Caco-2 (cell line): ENCODE data around the gene C17orf100. TPM values are rescaled to one million over a fixed set of nuclear protein-coding genes. Genes with fewer than 3 reads are reported as not detected.

Experiments
- BruUV-seq: library from RNA; stranded (reverse); fragments of 400-500 nt; replicated peaks from 2 replicates; lab custom pipeline; 2021; lab: Mats Ljungman, UMichigan
- CTCF ChIA-PET: fragments of 300-600 bp; sonication (Branson Sonifier 250); formaldehyde crosslinking; loops from one replicate; lab custom pipeline; 2022; ENCODE audit warnings: antibody characterized with exemption; lab: Charles Lee
- POLR2A ChIA-PET: fragments of 300-600 bp; sonication (Branson Sonifier 250); formaldehyde crosslinking; loops from one replicate; lab custom pipeline; 2022; ENCODE audit warnings: antibody characterized with exemption; lab: Charles Lee
- DNase-seq, 2 experiments: peaks; one replicate each; pipeline versions ENCODE4 v3.0.0 to v3.0.0-alpha.2; 2020 to 2022
- H3K27me3 ChIP-seq: replicated peaks from 2 replicates; pipeline ENCODE4 v1.6.0; 2011; ENCODE audit warnings: low read length; ENCODE audit not compliant: control insufficient read depth, insufficient read depth
- H3K36me3 ChIP-seq: 2 replicates; pipeline ENCODE4 v1.5.1; 2011; ENCODE audit warnings: low read length; ENCODE audit not compliant: control insufficient read depth, insufficient read depth
- H3K4me1 ChIP-seq: fragments of 250-450 bp; sonication (Bioruptor Pico); 2 replicates; pipeline ENCODE4 v1.5.1; 2020; ENCODE audit warnings: mild to moderate bottlenecking
- H3K4me3 ChIP-seq: 2 replicates; pipeline ENCODE4 v1.5.1; 2011; ENCODE audit warnings: low read depth, mild to moderate bottlenecking, control low read depth, low read length
- H3K9me3 ChIP-seq: fragments of 250-450 bp; sonication (Bioruptor Pico); 2 replicates; pipeline ENCODE4 v1.5.1; 2020; ENCODE audit warnings: mild to moderate bottlenecking, moderate library complexity
- H3K27ac Mint-ChIP-seq: one replicate; pipeline ENCODE4 v1.8.0; 2022; ENCODE audit warnings: mixed read lengths; ENCODE audit not compliant: unreplicated experiment
- H3K27me3 Mint-ChIP-seq: one replicate; pipeline ENCODE4 v1.8.0; 2022; ENCODE audit warnings: mixed read lengths; ENCODE audit not compliant: insufficient read depth, unreplicated experiment
- H3K36me3 Mint-ChIP-seq: one replicate; pipeline ENCODE4 v1.8.0; 2022; ENCODE audit warnings: mild to moderate bottlenecking, mixed read lengths; ENCODE audit not compliant: insufficient read depth, unreplicated experiment
- H3K4me1 Mint-ChIP-seq: one replicate; pipeline ENCODE4 v1.8.0; 2022; ENCODE audit warnings: low read depth, mixed read lengths; ENCODE audit not compliant: unreplicated experiment
- H3K4me3 Mint-ChIP-seq: one replicate; pipeline ENCODE4 v1.8.0; 2022; ENCODE audit warnings: mild to moderate bottlenecking, moderate library complexity, mixed read lengths; ENCODE audit not compliant: unreplicated experiment
- H3K9me3 Mint-ChIP-seq: one replicate; pipeline ENCODE4 v1.8.0; 2022; ENCODE audit warnings: mixed read lengths; ENCODE audit not compliant: unreplicated experiment
- intact Hi-C: fragments of 100-400 bp; cut with micrococcal nuclease; formaldehyde crosslinking; loops from one replicate; pipeline ENCODE4 v1.10.0; 2022; ENCODE audit not compliant: unreplicated experiment
- microRNA-seq: library from miRNA; unstranded; fragments of <30 nt; microRNA quantifications from one replicate; pipeline ENCODE4 v1.2.0, GENCODE V29; 2022
- total RNA-seq: library from RNA; stranded (reverse); gene quantifications from 2 replicates; pipeline ENCODE4 v1.2.3, GENCODE V29; 2022
- TF ChIP-seq, protein P1 (sequence below), 2 experiments: fragments of 200-600 bp in 1 of 2; IDR thresholded peaks; 1 replicate in 1 of 2; 2 replicates in 1 of 2; pipeline versions ENCODE4 v1.5.1 to v1.8.0; 2011 to 2022; ENCODE audit warnings: antibody characterized with exemption in 1 of 2, control low read depth in 1 of 2, inconsistent platforms in 1 of 2, low read depth in 1 of 2, low read length in 1 of 2, mild to moderate bottlenecking in 1 of 2, moderate library complexity in 1 of 2; ENCODE audit not compliant: insufficient read depth in 1 of 2, severe bottlenecking in 1 of 2, unreplicated experiment in 1 of 2

The C17orf100 gene
- total RNA-seq, 1 experiment from 2014 or later: 3.1 TPM

DNA sequence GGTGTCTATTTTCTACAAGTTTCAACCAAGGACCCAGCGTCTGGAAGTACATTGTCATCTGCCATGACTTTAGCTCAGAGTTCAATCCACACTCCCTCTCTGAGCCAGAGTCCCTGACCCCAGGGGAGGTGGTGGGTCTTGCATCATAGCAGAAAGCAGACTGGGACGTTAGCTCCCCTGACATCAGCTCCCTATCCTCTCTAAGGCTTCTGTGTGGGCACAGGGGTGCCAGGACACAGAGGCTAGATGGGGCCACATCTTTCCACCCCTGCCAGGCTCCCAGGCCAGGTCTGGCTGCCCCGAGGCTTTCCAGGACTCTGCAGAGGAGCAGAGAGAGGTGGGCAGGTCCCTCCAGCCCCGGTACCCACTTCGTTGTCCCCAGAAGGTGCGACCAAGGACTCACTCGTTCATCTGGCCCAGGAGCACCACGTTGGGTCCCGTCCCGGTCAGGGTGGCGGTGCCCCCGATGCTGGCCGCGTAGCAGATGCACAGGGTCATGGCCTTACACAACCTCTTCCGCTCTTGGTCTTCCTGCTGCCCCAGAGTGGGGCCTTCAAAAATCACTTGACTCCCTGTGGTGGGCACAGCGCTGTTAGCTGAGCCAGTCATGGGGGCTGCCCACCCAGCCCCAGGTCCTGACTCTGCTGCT is 51.1 kb downstream of the C17orf100 start:
- TF ChIP-seq, protein P1, sequence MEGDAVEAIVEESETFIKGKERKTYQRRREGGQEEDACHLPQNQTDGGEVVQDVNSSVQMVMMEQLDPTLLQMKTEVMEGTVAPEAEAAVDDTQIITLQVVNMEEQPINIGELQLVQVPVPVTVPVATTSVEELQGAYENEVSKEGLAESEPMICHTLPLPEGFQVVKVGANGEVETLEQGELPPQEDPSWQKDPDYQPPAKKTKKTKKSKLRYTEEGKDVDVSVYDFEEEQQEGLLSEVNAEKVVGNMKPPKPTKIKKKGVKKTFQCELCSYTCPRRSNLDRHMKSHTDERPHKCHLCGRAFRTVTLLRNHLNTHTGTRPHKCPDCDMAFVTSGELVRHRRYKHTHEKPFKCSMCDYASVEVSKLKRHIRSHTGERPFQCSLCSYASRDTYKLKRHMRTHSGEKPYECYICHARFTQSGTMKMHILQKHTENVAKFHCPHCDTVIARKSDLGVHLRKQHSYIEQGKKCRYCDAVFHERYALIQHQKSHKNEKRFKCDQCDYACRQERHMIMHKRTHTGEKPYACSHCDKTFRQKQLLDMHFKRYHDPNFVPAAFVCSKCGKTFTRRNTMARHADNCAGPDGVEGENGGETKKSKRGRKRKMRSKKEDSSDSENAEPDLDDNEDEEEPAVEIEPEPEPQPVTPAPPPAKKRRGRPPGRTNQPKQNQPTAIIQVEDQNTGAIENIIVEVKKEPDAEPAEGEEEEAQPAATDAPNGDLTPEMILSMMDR (IDR thresholded peaks at IDR 0.05; ENCODE audit: insufficient read depth in 1 of 2, low read depth in 1 of 2, low read length in 1 of 2, severe bottlenecking in 1 of 2, unreplicated experiment in 1 of 2): no peak
- DNase-seq: no peak
- intact Hi-C loops: no loop called here
- Mint-ChIP-seq H3K4me3 (no peak overlapping the region), H3K27ac (no peak overlapping the region), H3K27me3 (no peaks in the 10 kb centered on the region), H3K4me1 (peaks cover 11% of the 10 kb centered on the region), H3K36me3 (no peaks in the 10 kb centered on the region), H3K9me3 (no peaks in the 10 kb centered on the region)
- Histone ChIP-seq H3K36me3 (no peaks in the 10 kb centered on the region), H3K4me3 (no peak overlapping the region), H3K9me3 (no peaks in the 10 kb centered on the region), H3K4me1 (peaks cover 20% of the 10 kb centered on the region), H3K27me3 (no peaks in the 10 kb centered on the region)
- no TSS peak for BruUV-seq
- POLR2A ChIA-PET: no interaction called here
- CTCF ChIA-PET: no interaction called here

Small RNA genes lying within 50 kb of the gene (microRNA-seq; reads per million reads assigned to microRNA genes)
- not detected for gene MIR4520-1
- not detected for gene MIR4520-2

Other genes with a start within 250 kb of the C17orf100 start
- gene AIPL1, start 216.6 kb upstream of the C17orf100 start, total RNA-seq: not detected in 2 replicates
- gene PIMREG, start 207.3 kb upstream of the C17orf100 start, total RNA-seq: 15.8 and 15.9 TPM in 2 replicates
- gene PITPNM3, start 95.2 kb upstream of the C17orf100 start, total RNA-seq: 0.32 and 0.50 TPM in 2 replicates
- 7.7 and 9.8 TPM in 2 replicates for gene KIAA0753, start 11.1 kb upstream of the C17orf100 start, total RNA-seq
- 59.1 and 68.6 TPM in 2 replicates for gene TXNDC17, start 10.7 kb upstream of the C17orf100 start, total RNA-seq
- gene MED31, start 157 bp upstream of the C17orf100 start, total RNA-seq: 9.5 and 10.2 TPM in 2 replicates
- gene SLC13A5, start 61.6 kb downstream of the C17orf100 start, total RNA-seq: 0.11 TPM in 1 of 2 replicates, not detected in the other
- 0.25 TPM in 1 of 2 replicates, not detected in the other for gene XAF1, start 104.3 kb downstream of the C17orf100 start, total RNA-seq
- not detected in 2 replicates for gene FBXO39, start 124.5 kb downstream of the C17orf100 start, total RNA-seq
- gene TEKT1, start 180.0 kb downstream of the C17orf100 start, total RNA-seq: not detected in 2 replicates